IPS-18a (cell line): ENCODE data around the gene PCBP3.

Source experiments
- H3K27ac ChIP-seq: one replicate; pipeline ENCODE4 v1.5.1; 2013; ENCODE audit warnings: low read length
- H3K27me3 ChIP-seq: one replicate; pipeline ENCODE4 v1.6.1; 2013; ENCODE audit warnings: mild to moderate bottlenecking, low read length; ENCODE audit not compliant: control insufficient read depth, insufficient read depth
- H3K36me3 ChIP-seq: one replicate; pipeline ENCODE4 v1.6.1; 2013; ENCODE audit warnings: low read depth, low read length; ENCODE audit not compliant: control insufficient read depth
- H3K4me1 ChIP-seq: one replicate; pipeline ENCODE4 v1.6.1; 2013; ENCODE audit warnings: low read depth, low read length; ENCODE audit not compliant: control insufficient read depth
- H3K4me3 ChIP-seq: one replicate; pipeline ENCODE4 v1.5.1; 2013; ENCODE audit warnings: low read length
- H3K9ac ChIP-seq: one replicate; pipeline ENCODE4 v1.6.1; 2013; ENCODE audit warnings: mild to moderate bottlenecking, low read length, moderate library complexity
- H3K9me3 ChIP-seq: one replicate; pipeline ENCODE4 v1.6.1; 2013; ENCODE audit warnings: low read depth, low read length; ENCODE audit not compliant: control insufficient read depth

The PCBP3 gene

GRCh38 chr21:45724345-45724961, 80.9 kb downstream of the PCBP3 start:
- no peaks in the 10 kb centered on the region for H3K9me3 ChIP-seq
- no peaks in the 10 kb centered on the region for H3K4me1 ChIP-seq
- no peak overlapping the region for H3K27ac ChIP-seq
- no peak overlapping the region for H3K4me3 ChIP-seq
- no peaks in the 10 kb centered on the region for H3K27me3 ChIP-seq
- H3K9ac ChIP-seq = no peak overlapping the region
- no peaks in the 10 kb centered on the region for H3K36me3 ChIP-seq

- Histone ChIP-seq H3K27ac (no peak overlapping the region), H3K27me3 (no peaks in the 10 kb centered on the region), H3K9ac (no peak overlapping the region), H3K4me1 (no peaks in the 10 kb centered on the region), H3K36me3 (no peaks in the 10 kb centered on the region), H3K9me3 (no peaks in the 10 kb centered on the region), H3K4me3 (no peak overlapping the region)
These were observed 81.7 kb downstream of the PCBP3 start for GRCh38 chr21:45724994-45725843.

GRCh38 chr21:45725844-45726200, 82.3 kb downstream of the PCBP3 start:
- H3K36me3 ChIP-seq = no peaks in the 10 kb centered on the region
- no peaks in the 10 kb centered on the region for H3K4me1 ChIP-seq
- H3K27ac ChIP-seq = no peak overlapping the region
- H3K27me3 ChIP-seq = no peaks in the 10 kb centered on the region
- no peaks in the 10 kb centered on the region for H3K9me3 ChIP-seq
- no peak overlapping the region for H3K4me3 ChIP-seq
- H3K9ac ChIP-seq = no peak overlapping the region

- Histone ChIP-seq H3K36me3 (no peaks in the 10 kb centered on the region), H3K4me3 (no peak overlapping the region), H3K27ac (no peak overlapping the region), H3K27me3 (no peaks in the 10 kb centered on the region), H3K9me3 (no peaks in the 10 kb centered on the region), H3K4me1 (no peaks in the 10 kb centered on the region), H3K9ac (no peak overlapping the region)
These were observed 82.9 kb downstream of the PCBP3 start for GRCh38 chr21:45726438-45726837.

- no peaks in the 10 kb centered on the region for H3K4me1 ChIP-seq
- no peak overlapping the region for H3K27ac ChIP-seq
- no peaks in the 10 kb centered on the region for H3K36me3 ChIP-seq
- H3K4me3 ChIP-seq = no peak overlapping the region
- no peak overlapping the region for H3K9ac ChIP-seq
- H3K9me3 ChIP-seq = no peaks in the 10 kb centered on the region
- no peaks in the 10 kb centered on the region for H3K27me3 ChIP-seq
These were observed 83.9 kb downstream of the PCBP3 start for GRCh38 chr21:45727390-45727789.

- H3K36me3 ChIP-seq = no peaks in the 10 kb centered on the region
- no peaks in the 10 kb centered on the region for H3K4me1 ChIP-seq
- no peak overlapping the region for H3K4me3 ChIP-seq
- no peak overlapping the region for H3K9ac ChIP-seq
- no peaks in the 10 kb centered on the region for H3K9me3 ChIP-seq
- no peaks in the 10 kb centered on the region for H3K27me3 ChIP-seq
- no peak overlapping the region for H3K27ac ChIP-seq
These were observed 91.9 kb downstream of the PCBP3 start for GRCh38 chr21:45735259-45736000.

GRCh38 chr21:45736042-45736689, 92.6 kb downstream of the PCBP3 start:
- Histone ChIP-seq H3K27ac (no peak overlapping the region), H3K4me3 (no peak overlapping the region), H3K27me3 (no peaks in the 10 kb centered on the region), H3K9me3 (no peaks in the 10 kb centered on the region), H3K36me3 (no peaks in the 10 kb centered on the region), H3K4me1 (no peaks in the 10 kb centered on the region), H3K9ac (no peak overlapping the region)

- no peaks in the 10 kb centered on the region for H3K36me3 ChIP-seq
These were observed 93.4 kb downstream of the PCBP3 start for GRCh38 chr21:45736690-45737484.

GRCh38 chr21:45737485-45738166, 94.1 kb downstream of the PCBP3 start:
- no peak overlapping the region for H3K4me3 ChIP-seq
- no peak overlapping the region for H3K9ac ChIP-seq
- H3K4me1 ChIP-seq = no peaks in the 10 kb centered on the region
- no peak overlapping the region for H3K27ac ChIP-seq
- no peaks in the 10 kb centered on the region for H3K27me3 ChIP-seq
- no peaks in the 10 kb centered on the region for H3K36me3 ChIP-seq
- H3K9me3 ChIP-seq = no peaks in the 10 kb centered on the region

More at GRCh38 chr21:45736690-45737484, 93.4 kb downstream of the PCBP3 start:
- H3K4me1 ChIP-seq = no peaks in the 10 kb centered on the region
- no peak overlapping the region for H3K9ac ChIP-seq
- H3K27ac ChIP-seq = no peak overlapping the region
- H3K27me3 ChIP-seq = no peaks in the 10 kb centered on the region
- H3K4me3 ChIP-seq = no peak overlapping the region
- H3K9me3 ChIP-seq = no peaks in the 10 kb centered on the region

- H3K36me3 ChIP-seq = no peaks in the 10 kb centered on the region
- no peaks in the 10 kb centered on the region for H3K27me3 ChIP-seq
- H3K4me3 ChIP-seq = no peak overlapping the region
- no peak overlapping the region for H3K9ac ChIP-seq
- H3K27ac ChIP-seq = no peak overlapping the region
- H3K9me3 ChIP-seq = no peaks in the 10 kb centered on the region
- no peaks in the 10 kb centered on the region for H3K4me1 ChIP-seq
These were observed 95.9 kb downstream of the PCBP3 start for GRCh38 chr21:45739218-45740087.
